ENCODE results near the gene HSPB9.
"Not testable (repeated sequence)": the region's sequence is repeated elsewhere in the genome, so short reads cannot be mapped to it uniquely, and the experiment has no call there.

The HSPB9 gene

GRCh38 chr17:42141382-42141781 lies 18.8 kb downstream of the HSPB9 start:
- Mint-ChIP-seq H3K27ac (no peak overlapping the region), H3K9me3 (no peaks in the 10 kb centered on the region), H3K4me1 (peaks cover 50% of the 10 kb centered on the region), H3K4me3 (no peak overlapping the region), H3K36me3 (peaks cover 33% of the 10 kb centered on the region), H3K27me3 (no peaks in the 10 kb centered on the region)
- ATAC-seq: no peak

GRCh38 chr17:42142371-42142896 lies 19.8 kb downstream of the HSPB9 start:
- peaks cover 34% of the 10 kb centered on the region for H3K36me3 Mint-ChIP-seq
- H3K27me3 Mint-ChIP-seq: no peaks in the 10 kb centered on the region
- H3K4me1 Mint-ChIP-seq: peaks cover 52% of the 10 kb centered on the region
- H3K4me3 Mint-ChIP-seq: no peak overlapping the region
- ATAC-seq: no peak
- H3K9me3 Mint-ChIP-seq: no peaks in the 10 kb centered on the region
- H3K27ac Mint-ChIP-seq: no peak overlapping the region

DNA sequence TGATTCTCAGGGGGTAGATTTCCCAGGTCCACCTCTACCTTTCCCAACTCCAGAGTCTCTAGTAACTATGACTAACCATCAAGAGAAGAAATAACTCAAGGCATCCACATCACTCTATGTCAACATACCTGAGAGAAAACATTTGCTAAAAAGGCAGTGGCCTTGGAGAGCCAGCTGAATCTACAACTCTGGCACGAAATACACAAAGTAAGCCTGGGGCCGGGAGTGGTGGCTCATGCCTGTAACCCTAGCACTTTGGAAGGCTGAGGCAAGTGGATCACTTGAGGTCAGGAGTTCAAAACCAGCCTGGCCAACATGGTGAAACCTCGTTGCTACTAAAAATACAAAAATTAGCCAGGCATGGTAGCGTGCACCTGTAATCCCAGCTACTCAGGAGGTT lies 20.5 kb downstream of the HSPB9 start:
- not testable (repeated sequence) for H3K27ac Mint-ChIP-seq
- H3K36me3 Mint-ChIP-seq: peaks cover 31% of the 10 kb centered on the region

GRCh38 chr17:42146911-42147607 lies 24.5 kb downstream of the HSPB9 start:
- no peak for ATAC-seq
- H3K27ac Mint-ChIP-seq: peak overlapping the region; percentile 58
- no peak overlapping the region for H3K4me3 Mint-ChIP-seq
- peaks cover 36% of the 10 kb centered on the region for H3K36me3 Mint-ChIP-seq
- no peaks in the 10 kb centered on the region for H3K27me3 Mint-ChIP-seq
- H3K4me1 Mint-ChIP-seq: peaks cover 43% of the 10 kb centered on the region
- H3K9me3 Mint-ChIP-seq: no peaks in the 10 kb centered on the region

More for the DNA sequence above, 20.5 kb downstream of the HSPB9 start:
- ATAC-seq, H3K27me3 Mint-ChIP-seq, H3K9me3 Mint-ChIP-seq, H3K4me3 Mint-ChIP-seq: not testable (repeated sequence)
- H3K4me1 Mint-ChIP-seq: peaks cover 51% of the 10 kb centered on the region

DNA sequence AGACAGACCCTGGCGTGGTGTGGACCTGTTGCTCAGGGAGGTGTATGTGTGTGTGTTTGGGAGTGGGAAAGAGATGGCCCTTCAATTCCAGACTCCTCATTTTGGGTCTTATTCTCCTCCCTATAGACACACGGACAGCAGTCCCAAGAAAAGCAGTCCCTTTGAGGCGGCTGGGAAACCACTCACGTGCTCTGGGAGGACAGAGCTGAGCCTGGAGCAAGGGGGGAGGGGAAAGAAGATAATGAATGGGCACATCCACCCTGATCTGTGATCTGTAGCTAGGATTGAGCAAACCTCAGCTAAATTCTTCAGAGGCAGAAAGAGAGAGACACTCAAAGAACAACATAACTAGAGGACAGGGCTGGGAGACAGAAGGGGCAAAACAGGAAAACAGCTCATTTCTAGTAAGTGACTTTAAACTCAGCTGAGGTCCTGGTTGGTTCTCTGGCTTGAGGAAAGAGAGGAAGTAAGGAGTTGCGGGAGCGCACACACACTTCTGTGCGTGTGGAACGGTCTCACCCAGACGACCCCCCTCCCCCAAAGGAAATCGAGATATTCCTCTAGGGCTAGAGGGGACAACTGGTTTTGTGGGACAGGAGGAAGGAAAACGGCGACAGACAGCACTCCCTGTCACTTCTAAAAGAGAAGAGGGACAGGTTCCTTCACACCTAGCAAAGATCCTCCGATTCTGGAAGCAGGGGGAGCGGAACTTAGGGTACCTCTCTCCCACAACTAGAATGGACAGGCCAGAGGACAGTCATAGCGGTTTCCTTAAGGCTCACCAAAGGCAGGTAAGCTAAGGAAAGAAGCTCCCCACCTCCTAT lies 31.5 kb downstream of the HSPB9 start:
- no peaks in the 10 kb centered on the region for H3K9me3 Mint-ChIP-seq
- no peaks in the 10 kb centered on the region for H3K27me3 Mint-ChIP-seq
- ATAC-seq: no peak
- peaks cover 29% of the 10 kb centered on the region for H3K4me1 Mint-ChIP-seq
- peaks cover 6% of the 10 kb centered on the region for H3K36me3 Mint-ChIP-seq
- peak overlapping the region; percentile 89 for H3K27ac Mint-ChIP-seq
- peak overlapping the region; percentile 85 for H3K4me3 Mint-ChIP-seq

DNA sequence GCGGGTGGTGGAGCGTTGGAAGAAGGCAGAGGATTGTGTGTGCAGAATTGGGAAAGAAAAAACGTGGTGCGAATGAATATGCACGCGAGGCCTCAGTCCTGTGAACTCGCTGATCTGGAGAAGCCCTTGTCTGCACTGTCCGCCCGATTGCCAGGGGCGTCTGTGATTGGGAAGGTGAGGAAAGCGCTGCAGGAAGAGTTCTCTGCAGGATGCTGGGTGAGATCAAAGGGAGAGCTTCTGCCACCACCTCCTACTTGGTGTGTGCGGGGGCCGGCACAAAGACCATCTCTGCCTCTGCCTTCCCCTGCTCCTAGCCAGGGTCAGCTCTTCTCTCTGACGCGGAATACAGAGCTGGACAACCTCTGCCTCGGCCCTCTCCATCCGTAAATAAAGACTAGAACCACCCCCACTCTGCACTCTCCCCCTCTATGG lies 33.0 kb downstream of the HSPB9 start:
- Mint-ChIP-seq H3K27ac (peak overlapping the region; percentile 89), H3K4me3 (peak overlapping the region; percentile 85), H3K36me3 (peaks cover 6% of the 10 kb centered on the region), H3K27me3 (no peaks in the 10 kb centered on the region), H3K9me3 (no peaks in the 10 kb centered on the region), H3K4me1 (peaks cover 29% of the 10 kb centered on the region)
- no peak for ATAC-seq

DNA sequence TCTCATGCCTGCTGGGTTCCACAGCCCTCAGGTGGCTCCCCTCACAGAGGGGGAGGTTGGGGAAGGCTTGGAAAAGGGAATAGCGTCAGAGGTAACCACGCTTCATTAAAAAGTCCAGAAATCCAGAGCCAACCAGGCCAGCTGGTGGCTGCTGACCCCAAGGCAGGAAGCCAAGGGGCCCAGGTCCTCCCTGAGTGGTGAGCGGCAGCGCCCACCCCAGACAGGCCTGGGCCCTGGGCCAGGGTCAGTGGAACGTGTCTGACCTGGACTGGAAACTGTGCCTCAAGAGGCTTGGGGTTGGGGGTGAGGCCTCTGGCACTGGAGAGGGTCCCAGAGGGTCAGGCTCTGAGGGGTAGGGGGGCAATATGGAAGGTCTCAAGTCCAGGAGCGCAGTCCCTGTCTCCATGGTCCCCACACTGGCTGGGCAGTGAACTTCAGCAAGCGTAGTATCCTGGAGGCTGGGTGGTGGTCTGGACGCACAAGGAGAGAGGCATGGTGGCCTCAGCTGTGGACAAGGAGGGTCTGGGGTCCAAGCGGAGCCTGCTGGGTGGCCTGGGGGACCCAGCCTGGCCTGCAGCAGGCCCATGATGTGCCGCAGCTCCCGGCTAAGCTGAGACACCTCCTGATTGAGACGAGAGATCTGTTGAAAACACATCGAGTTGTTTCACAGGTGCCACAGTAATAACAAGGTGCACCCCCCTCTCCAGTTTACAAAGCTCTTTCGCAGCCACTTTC lies 37.4 kb downstream of the HSPB9 start:
- Mint-ChIP-seq H3K27me3 (no peaks in the 10 kb centered on the region), H3K4me1 (peaks cover 18% of the 10 kb centered on the region), H3K4me3 (no peak overlapping the region), H3K9me3 (no peaks in the 10 kb centered on the region), H3K36me3 (no peaks in the 10 kb centered on the region), H3K27ac (no peak overlapping the region)
- no peak for ATAC-seq

DNA sequence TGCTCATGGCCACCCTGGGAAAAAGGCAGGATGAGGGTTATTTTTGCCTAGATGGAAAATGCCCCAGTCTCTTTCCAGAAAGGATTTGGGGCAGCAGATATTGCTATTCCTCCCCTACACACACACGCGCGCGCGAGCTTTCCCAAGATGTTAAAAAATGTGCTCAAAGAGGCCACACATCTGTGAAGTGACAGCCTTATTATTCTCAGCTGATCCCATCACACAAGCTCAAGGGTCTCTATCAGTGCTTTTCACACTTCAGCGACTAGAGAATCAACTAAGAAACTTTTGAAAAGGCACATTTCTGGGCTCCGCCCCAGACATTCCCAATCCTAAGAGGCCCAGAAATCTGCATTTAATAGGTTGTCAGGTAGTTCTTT lies 37.9 kb downstream of the HSPB9 start:
- no peak overlapping the region for H3K27ac Mint-ChIP-seq
- no peak for ATAC-seq
- no peaks in the 10 kb centered on the region for H3K27me3 Mint-ChIP-seq
- no peak overlapping the region for H3K4me3 Mint-ChIP-seq
- no peaks in the 10 kb centered on the region for H3K9me3 Mint-ChIP-seq
- peaks cover 18% of the 10 kb centered on the region for H3K4me1 Mint-ChIP-seq
- H3K36me3 Mint-ChIP-seq: no peaks in the 10 kb centered on the region

GRCh38 chr17:42163113-42163512 lies 40.5 kb downstream of the HSPB9 start:
- Mint-ChIP-seq H3K36me3 (no peaks in the 10 kb centered on the region), H3K4me1 (peaks cover 32% of the 10 kb centered on the region), H3K4me3 (no peak overlapping the region), H3K27ac (no peak overlapping the region), H3K27me3 (no peaks in the 10 kb centered on the region), H3K9me3 (no peaks in the 10 kb centered on the region)
- ATAC-seq: no peak

- no peak for ATAC-seq
- Mint-ChIP-seq H3K9me3 (no peaks in the 10 kb centered on the region), H3K27me3 (no peaks in the 10 kb centered on the region), H3K4me1 (peaks cover 32% of the 10 kb centered on the region), H3K36me3 (no peaks in the 10 kb centered on the region), H3K27ac (no peak overlapping the region), H3K4me3 (no peak overlapping the region)
Observed at GRCh38 chr17:42163696-42164407, 41.2 kb downstream of the HSPB9 start.

- peaks cover 5% of the 10 kb centered on the region for H3K36me3 Mint-ChIP-seq
- peaks cover 32% of the 10 kb centered on the region for H3K4me1 Mint-ChIP-seq
- ATAC-seq: no peak
- no peak overlapping the region for H3K4me3 Mint-ChIP-seq
- no peaks in the 10 kb centered on the region for H3K9me3 Mint-ChIP-seq
- no peaks in the 10 kb centered on the region for H3K27me3 Mint-ChIP-seq
- H3K27ac Mint-ChIP-seq: no peak overlapping the region
Observed at GRCh38 chr17:42165751-42166150, 43.1 kb downstream of the HSPB9 start.

GRCh38 chr17:42166196-42166763 lies 43.7 kb downstream of the HSPB9 start:
- Mint-ChIP-seq H3K9me3 (no peaks in the 10 kb centered on the region), H3K4me3 (no peak overlapping the region), H3K27ac (no peak overlapping the region), H3K4me1 (peaks cover 28% of the 10 kb centered on the region), H3K36me3 (peaks cover 8% of the 10 kb centered on the region), H3K27me3 (no peaks in the 10 kb centered on the region)
- no peak for ATAC-seq

DNA sequence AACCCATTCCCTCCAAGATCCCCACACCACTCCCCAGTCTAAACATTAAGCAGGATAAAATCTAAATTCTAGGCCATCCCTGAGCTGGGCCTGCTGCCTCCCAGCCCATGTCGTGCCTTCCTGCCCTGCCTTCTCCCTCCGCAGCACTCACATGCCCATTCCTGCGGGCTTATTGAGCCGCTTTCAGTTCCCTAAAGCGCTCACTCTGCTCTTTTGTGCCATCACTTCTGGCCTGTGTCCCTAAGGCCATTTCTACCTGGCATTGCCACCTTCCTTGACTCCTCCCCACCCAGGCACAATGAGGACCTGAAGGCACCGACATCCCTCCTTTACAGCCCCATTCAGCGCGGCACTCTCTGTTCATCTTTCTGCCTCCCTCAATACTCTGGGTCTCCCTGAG lies 45.2 kb downstream of the HSPB9 start:
- Mint-ChIP-seq H3K9me3 (no peaks in the 10 kb centered on the region), H3K36me3 (peaks cover 8% of the 10 kb centered on the region), H3K4me3 (no peak overlapping the region), H3K27me3 (no peaks in the 10 kb centered on the region), H3K27ac (no peak overlapping the region), H3K4me1 (peaks cover 18% of the 10 kb centered on the region)
- no peak for ATAC-seq

DNA sequence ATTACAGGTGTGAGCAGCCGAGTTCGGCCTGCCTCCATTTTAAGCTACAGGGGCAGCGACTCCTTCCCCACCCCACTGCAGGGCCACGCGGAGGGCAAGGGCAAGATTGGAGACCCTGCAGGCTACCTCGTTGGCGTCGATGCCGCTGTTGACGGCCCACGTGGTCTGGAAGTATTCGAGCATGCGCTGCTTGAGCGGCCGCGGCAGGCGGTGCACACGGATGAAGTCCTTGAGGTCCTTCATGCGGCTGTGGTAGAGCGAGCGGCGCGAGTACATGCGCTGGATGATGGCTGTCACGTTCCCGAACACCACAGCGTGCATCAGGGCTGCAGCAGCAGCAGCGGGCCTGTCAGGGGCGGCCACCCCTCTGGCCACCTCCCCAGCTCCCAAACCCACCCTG lies 46.7 kb downstream of the HSPB9 start:
- no peak overlapping the region for H3K27ac Mint-ChIP-seq
- H3K4me1 Mint-ChIP-seq: peaks cover 14% of the 10 kb centered on the region
- H3K4me3 Mint-ChIP-seq: no peak overlapping the region
- no peaks in the 10 kb centered on the region for H3K9me3 Mint-ChIP-seq
- H3K27me3 Mint-ChIP-seq: no peaks in the 10 kb centered on the region
- ATAC-seq: no peak
- peaks cover 8% of the 10 kb centered on the region for H3K36me3 Mint-ChIP-seq
